ENCODE data around the gene ZNF445. TPM values are rescaled to one million over a fixed set of nuclear protein-coding genes. Genes with fewer than 3 reads are reported as not detected.

Gene ZNF445
- 7.4 and 8.8 TPM in 2 replicates for total RNA-seq

GRCh38 chr3:44477312-44478030, at the start of gene ZNF445:
TSS of gene ZNF445 (minus strand) at chr3:44477670. CDS start at chr3:44455549, 22,121 bp downstream.

Other genes with a start within 250 kb of the ZNF445 start
- gene TOPAZ1, start 235.8 kb downstream of the ZNF445 start, total RNA-seq = not detected in 2 replicates
- 10.5 and 24.9 TPM in 2 replicates for gene TCAIM, start 138.9 kb downstream of the ZNF445 start, total RNA-seq
- gene ZKSCAN7, start 77.5 kb upstream of the ZNF445 start, total RNA-seq = 5.8 and 6.2 TPM in 2 replicates
- 1.4 and 2.1 TPM in 2 replicates for gene ZNF660, start 107.3 kb upstream of the ZNF445 start, total RNA-seq
- 17.8 and 19.4 TPM in 2 replicates for gene ZNF197, start 147.4 kb upstream of the ZNF445 start, total RNA-seq
- 6.1 and 7.6 TPM in 2 replicates for gene ZNF35, start 171.1 kb upstream of the ZNF445 start, total RNA-seq
- gene ZNF502, start 235.0 kb upstream of the ZNF445 start, total RNA-seq = 1.7 and 4.6 TPM in 2 replicates

Data from bronchial smooth muscle cell (primary cell).